CD4-positive, alpha-beta T cell treated with Interleukin-12 subunit alpha and Interleukin-12 subunit beta, for 1 hour (primary cell): ENCODE data around the gene BCL7C.
"Not testable (repeated sequence)": the region's sequence is repeated elsewhere in the genome, so short reads cannot be mapped to it uniquely, and the experiment has no call there.

ENCODE experiments used
- DNase-seq: peaks from one replicate; pipeline ENCODE4 v3.0.0-alpha.2; 2020

The BCL7C gene

DNA sequence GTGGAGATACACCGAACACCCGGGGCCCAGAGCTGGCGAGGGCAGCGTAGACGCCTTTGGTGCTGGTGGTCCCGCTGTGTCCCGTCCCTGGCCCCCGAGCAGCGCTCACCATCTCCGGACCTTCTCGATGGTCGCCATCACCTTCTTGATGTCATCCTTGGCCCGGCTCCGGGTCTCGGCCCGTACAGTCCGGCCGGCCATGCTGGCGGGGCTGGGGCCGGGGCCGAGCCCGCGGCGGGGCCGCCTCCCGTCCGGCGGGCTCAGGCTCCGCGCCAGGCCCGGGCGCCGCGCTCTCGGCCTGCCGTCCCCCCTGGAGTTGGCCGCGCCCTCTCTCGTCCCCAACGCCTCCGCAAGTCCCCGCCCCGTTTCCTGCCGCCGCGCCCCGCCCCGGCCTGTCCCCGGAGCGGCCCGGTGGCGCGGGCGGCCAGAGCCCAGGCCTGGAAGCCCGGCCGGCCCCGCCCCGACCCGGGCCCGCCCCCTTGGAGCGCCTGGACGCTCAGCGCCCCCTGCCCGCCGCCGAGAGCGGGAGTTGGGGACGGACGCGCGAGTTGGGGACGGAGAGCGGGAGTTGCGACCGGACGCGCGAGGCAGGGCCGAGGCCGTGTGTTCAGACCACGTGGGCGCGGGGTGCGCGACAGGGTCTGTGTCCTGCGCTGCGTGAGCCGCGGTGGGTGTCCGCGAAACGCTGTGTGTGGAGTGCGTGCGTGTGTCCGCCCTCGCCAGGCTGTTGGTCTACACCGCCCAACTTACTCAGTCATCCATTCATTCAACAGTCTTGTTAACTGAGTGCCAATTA lies at the start of gene BCL7C:
Gene BCL7C, minus strand, starts transcription at position 334 of the 796 bp plus-strand sequence. Its CDS starts 133 bp downstream, at position 201.
- DNase-seq, result peak; percentile 87

GRCh38 chr16:30942426-30942806 lies 48.5 kb upstream of the BCL7C start:
- no peak for DNase-seq

DNA sequence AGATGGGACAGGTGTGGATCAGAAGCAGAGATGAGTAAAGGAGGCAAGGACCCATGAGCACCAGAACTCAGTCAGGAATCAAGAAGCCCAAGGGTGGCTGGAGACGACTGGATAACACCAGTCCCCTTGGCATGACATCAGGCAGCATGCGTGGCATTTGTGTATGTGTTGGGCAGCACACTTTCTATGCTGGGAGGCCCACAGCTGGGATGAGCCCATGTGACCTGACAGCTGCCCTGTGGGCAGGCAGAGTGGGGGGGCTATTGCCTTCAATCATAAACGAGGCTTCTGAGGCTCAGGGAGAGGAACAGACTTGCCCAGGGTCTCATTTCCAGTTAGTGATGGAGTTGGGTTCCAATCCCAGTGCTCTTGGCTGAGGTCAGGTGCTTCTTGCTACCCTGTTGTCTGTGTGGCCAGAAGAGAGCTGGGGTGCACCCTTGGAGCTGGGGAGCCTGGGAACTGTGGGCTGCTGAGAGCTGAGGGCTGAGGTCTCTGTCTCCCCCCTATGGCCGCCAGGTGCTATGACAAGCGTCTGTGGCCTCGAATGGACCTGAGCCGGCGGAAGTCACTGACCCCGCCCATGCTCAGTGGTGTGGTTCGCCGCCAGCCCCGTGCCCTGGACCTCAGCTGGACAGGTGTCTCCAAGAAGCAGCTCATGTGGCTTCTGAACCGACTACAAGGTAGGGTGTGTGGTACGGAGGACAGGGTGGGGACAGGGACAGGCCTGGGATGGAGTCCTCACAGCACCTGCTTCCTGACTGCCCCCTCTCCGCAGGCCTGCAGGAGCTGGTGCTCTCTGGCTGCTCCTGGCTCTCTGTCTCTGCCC lies 47.9 kb upstream of the BCL7C start:
- peak; percentile 77 for DNase-seq

- not testable (repeated sequence) for DNase-seq
These were observed 45.7 kb upstream of the BCL7C start for GRCh38 chr16:30939571-30939970.

GRCh38 chr16:30937692-30938091 lies 43.8 kb upstream of the BCL7C start:
- DNase-seq, result no peak

- DNase-seq, result peak; percentile 32
These were observed 41.1 kb upstream of the BCL7C start for GRCh38 chr16:30934827-30935557.

DNA sequence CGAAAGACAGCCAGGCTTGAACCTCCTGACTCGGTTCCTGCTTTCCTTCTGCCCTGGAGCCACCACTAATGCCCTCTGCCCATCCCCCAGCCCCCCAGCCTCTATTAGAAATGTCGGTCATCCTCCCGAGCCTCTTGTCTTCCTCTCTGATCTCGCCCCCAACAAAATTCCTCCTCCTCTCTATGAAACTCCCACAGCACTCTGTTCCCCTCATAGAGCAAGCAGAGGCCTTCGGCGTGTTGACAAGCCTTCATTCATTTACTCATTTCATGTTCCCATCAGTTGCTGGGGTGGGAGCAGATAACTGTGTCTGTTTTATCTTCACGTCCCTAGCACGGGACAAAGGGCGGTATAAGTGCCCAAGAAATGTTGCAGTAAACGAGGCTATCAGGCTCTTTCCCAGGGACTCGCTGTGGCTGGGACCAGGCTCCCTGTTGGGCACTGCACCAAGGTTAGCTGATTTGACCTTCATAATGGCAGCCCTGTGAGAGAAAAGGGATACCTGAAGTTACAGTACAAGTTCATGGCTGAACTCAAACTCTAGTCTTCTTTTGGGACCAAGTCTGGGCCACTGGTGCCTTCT lies 37.3 kb upstream of the BCL7C start:
- no peak for DNase-seq

- no peak for DNase-seq
These were observed 36.3 kb upstream of the BCL7C start for GRCh38 chr16:30930160-30930571.

DNA sequence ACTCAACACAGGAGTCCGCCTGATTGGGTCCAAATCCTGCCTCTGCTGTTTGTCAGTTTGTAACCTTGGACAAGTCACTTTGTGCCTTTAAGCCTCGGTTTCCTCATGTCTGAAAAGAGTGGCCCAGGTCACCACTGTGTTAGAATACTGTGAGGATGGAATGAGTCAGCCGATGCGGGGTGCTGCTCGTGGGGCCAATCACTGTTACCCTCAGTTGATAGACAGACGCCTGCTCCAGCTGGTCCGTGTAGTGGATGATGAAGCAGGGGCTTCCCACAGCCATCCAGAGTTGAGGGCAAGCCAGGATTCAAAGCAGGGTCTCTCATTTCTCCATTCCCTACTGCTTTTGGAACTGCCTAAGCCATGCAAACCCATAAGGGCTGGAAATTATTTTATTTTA lies 35.3 kb upstream of the BCL7C start:
- no peak for DNase-seq

- DNase-seq, result no peak
These were observed 34.5 kb upstream of the BCL7C start for GRCh38 chr16:30928390-30928789.

DNA sequence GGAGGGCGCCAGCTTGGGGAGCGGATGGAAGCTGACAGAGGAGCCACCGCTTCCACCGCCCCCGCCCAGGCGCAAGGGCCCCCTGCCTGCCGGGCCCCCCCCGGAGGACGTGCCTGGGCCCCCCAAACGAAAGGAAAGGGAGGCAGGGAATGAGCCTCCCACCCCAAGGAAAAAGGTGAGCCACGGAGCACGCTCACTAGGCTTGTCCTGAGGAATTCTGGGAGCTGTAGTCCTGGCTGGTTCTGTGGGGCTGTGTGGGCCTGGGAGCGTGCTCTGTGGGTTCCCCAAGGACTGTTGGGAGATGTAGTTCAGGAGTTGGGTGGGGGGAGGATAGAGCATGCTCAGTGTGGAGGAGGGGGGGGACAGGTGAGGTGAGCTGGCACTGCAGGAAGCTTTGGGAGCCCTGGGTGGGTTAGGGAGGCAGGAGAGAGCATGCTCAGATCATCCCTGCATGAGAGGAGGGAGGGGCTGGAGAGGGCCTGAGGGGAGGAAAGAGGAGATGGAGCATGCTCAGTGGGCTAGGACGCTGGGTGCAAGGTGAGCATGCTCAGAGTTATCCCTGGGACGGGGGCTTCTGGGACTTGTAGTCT lies 34.0 kb upstream of the BCL7C start:
- DNase-seq, result peak; percentile 52

DNA sequence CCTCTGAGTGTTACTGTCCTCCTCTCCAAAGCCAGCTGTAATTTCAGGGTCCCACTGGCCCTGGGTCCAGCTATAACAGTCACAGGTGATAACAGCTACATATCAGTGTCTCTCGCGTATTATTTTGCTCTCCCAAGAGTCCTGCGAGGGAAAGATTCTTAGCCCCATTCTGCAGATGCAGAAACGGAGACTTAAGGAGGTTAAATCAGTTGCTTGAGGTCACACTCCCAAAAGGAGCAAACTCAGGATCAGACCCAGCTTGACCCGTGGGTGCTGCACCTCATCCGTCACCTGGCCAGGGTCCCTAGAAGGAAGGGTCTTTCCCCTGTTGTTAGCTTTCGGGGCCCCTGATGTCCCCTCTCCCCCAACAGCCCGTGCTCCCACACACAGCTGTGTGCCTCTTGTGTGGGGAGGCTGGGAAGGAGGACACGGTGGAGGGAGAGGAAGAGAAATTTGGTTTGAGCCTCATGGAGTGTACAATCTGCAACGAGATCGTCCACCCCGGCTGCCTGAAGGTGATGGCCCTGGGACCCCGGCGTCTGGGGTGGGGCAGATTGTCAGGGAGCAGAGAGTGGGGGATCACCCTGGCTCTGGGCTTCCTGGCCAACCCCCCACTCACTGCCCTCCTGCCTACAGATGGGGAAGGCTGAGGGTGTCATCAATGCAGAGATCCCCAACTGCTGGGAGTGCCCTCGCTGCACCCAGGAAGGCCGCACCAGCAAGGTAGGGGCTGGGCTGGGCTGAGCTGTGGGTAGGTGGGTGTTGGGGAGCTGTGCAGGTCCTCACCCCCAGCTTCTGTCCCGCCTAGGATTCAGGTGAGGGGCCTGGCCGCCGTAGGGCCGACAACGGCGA lies 33.3 kb upstream of the BCL7C start:
- DNase-seq, result no peak

GRCh38 chr16:30925995-30926811 lies 32.3 kb upstream of the BCL7C start:
- DNase-seq, result no peak

GRCh38 chr16:30925632-30925987 lies 31.7 kb upstream of the BCL7C start:
- DNase-seq, result no peak

DNA sequence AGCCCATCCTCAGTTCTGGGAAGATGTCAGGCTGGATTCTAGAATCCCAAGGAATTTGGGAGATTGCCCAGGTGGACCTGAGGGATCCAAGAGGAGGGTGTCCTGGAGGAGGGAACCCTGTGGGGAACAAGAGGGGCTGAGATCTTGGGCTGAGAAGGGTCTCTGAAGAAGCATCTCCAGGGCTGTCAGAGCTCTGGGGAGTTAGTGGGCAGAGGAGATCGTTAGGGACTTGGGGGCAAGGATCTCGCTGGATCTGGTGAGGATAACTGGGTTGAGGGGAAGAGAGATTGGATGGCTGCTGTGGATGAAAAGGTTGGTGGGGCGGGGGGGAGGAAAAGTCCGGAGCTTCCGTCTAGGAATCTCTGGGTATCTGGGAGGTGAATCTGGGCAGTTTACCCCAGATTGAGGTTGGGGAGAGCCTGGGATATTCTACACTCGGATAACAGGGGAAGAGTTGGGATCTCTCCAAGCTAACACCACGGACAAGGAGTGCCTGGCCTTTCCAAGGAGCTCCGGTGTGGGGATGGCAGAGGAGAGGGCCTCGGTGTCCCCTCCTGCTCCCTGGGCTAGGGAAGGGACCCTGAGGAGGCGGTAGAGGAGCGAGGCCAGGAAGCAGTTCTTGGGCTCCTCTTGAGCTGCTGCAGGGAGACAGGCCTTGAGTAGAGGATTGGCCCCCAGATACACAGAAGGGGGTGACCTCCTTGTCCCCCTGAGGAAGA lies 31.2 kb upstream of the BCL7C start:
- DNase-seq, result no peak

GRCh38 chr16:30924076-30924912 lies 30.4 kb upstream of the BCL7C start:
- no peak for DNase-seq

DNA sequence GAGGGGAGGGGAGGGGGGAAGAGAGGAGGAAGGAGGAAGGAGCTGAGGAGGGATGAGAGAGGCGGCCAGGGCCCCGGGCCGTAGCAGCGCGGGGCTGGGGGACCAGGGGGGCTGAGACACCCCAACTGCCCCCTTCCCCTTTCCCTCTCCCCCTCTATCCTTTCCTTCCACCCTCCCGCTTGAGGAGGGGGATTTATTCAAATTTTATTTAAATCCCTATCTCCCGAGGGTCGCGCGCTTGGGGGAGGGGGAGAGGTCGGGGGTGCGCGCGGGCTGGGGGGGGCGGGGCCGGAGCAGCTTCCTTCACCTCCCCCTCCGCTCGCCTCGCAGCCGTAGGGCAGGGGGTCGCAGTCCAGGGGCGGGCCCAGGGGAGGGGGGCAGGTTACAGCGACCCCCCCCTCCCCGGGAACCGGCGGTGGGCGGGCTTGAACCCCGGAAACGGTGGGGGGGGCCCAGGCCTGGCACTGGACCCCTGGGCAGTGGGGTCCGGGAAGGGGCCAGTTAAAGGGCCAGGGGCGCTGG lies 29.7 kb upstream of the BCL7C start, which contains the start of gene FBXL19:
Gene FBXL19, plus strand, starts transcription at position 19 of the 522 bp plus-strand sequence. CDS start 2,183 bp downstream, outside the sequence.
- DNase-seq, result no peak

DNA sequence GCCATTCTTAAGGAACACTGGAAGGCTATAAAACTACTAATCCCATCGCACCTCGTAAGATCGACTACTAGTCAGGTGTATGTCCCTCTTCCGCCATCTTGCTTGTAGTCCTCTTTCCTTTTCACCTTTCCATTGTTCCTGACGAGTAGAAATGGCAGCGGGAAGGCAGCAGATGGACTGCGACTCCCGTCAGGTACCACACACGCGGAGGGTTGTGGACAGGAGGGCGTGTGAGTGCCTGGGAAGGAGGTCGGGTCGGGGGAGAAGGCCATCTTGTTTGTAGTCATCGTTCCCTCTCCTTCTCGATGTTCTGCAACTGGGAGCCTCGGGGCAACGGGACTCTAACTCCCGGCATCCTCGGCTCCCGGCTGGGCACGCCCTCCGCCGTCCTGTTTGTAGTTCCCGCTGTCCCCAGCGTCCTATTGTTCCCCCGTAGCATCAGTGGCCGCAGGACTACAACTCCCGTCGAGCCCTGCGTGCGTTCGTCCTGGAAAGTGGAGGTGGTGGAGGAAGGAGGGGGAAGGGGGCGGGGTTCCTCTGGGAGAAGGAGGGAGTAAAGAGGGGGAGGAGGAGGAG lies 29.2 kb upstream of the BCL7C start:
- peak; percentile 97 for DNase-seq
